ENCODE results near the gene RGS11. TPM values are rescaled to one million over a fixed set of nuclear protein-coding genes. Genes with fewer than 3 reads are reported as not detected.
A peak's percentile ranks its signal among the peaks of the same experiment; 100 is the strongest.

The RGS11 gene
- total RNA-seq, 2 experiments from 2014 or later, result 0.14 TPM; not detected in 1

DNA sequence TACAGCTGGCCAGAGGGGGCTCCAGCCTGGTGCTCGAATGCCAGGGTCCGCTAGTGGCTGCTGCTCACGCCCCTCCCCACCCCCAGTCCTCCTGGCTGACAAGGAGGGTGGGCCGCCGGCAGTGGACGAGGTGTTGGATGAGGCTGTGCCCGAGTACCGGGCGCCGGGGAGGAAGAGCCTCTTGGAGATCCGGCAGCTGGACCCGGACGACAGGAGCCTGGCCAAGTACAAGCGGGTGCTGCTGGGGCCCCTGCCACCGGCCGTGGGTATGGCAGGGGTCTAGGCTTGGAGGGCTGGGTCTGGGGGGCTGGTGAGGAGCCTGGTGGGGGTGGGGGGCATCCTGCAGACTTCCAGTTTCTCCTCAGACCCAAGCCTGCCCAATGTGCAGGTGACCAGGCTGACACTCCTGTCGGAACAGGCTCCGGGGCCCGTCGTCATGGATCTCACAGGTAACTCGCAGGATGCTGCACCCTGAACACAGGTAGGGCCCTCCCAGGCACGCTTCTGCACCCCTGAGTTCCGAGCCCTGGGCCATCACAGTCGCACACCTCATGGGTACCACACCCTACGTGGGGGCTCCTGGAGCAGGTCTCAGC lies 6.0 kb upstream of the RGS11 start:
- DNase-seq, result no peak
- intact Hi-C loops (cut with micrococcal nuclease), result no loop called here
- Mint-ChIP-seq H3K4me1 (ENCODE audit: low read depth) (peaks cover 2% of the 10 kb centered on the region), H3K4me3 (no peak overlapping the region), H3K27me3 (peaks cover 10% of the 10 kb centered on the region), H3K36me3 (peaks cover 3% of the 10 kb centered on the region), H3K9me3 (no peaks in the 10 kb centered on the region), H3K27ac (no peak overlapping the region)
- ChIA-PET POLR2A (no interaction called here), CTCF (no interaction called here)

GRCh38 chr16:280991-281659 lies 5.4 kb upstream of the RGS11 start:
- DNase-seq, result no peak
- Mint-ChIP-seq H3K9me3 (no peaks in the 10 kb centered on the region), H3K27ac (no peak overlapping the region), H3K4me3 (no peak overlapping the region), H3K36me3 (no peaks in the 10 kb centered on the region), H3K4me1 (ENCODE audit: low read depth) (peaks cover 5% of the 10 kb centered on the region), H3K27me3 (peaks cover 14% of the 10 kb centered on the region)
- CTCF ChIA-PET, result no interaction called here
- intact Hi-C loops (cut with micrococcal nuclease), result no loop called here
- POLR2A ChIA-PET, result no interaction called here

GRCh38 chr16:280552-280951 lies 4.8 kb upstream of the RGS11 start, which contains the start of gene ARHGDIG:
Gene ARHGDIG, plus strand, starts transcription at chr16:280591. Its CDS starts 90 bp downstream, at chr16:280681.
- no peak within 1 kb of the TSS for H3K27ac Mint-ChIP-seq
- ChIA-PET CTCF (no interaction called here), POLR2A (no interaction called here)
- intact Hi-C loops (cut with micrococcal nuclease), result no loop called here
- H3K9me3 Mint-ChIP-seq, result no peaks in the 10 kb centered on the region
- H3K27me3 Mint-ChIP-seq, result peaks cover 15% of the 10 kb centered on the region
- H3K4me1 Mint-ChIP-seq (ENCODE audit: low read depth), result peaks cover 5% of the 10 kb centered on the region
- H3K4me3 Mint-ChIP-seq, result no peak within 1 kb of the TSS
- no peak for DNase-seq
- no peaks in the 10 kb centered on the region for H3K36me3 Mint-ChIP-seq

DNA sequence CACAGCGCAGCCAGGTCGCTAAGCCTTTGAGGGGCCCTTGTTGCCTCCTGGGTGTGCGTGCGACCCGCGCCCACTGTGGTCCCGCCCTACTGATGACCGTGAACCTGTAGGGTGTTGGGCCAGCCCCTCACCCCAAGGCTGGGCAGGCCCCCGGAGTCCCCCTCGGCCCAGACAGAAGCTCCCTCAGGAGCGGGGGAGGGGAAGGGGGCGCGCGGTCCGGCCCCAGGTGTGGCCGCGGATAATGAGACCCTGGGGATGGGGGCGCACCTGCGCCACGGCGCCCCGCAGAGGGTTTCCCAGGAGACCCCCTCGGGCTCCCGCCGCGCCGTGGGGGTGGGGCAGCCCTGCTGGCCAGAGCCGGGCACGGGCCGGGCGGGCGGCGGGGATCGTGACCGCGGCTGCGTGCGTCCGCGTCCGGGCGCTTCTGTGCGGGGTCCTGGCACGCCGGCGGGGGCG lies 4.3 kb upstream of the RGS11 start:
- H3K4me3 Mint-ChIP-seq, result no peak overlapping the region
- H3K4me1 Mint-ChIP-seq (ENCODE audit: low read depth), result peaks cover 5% of the 10 kb centered on the region
- ChIA-PET POLR2A (no interaction called here), CTCF (interaction anchor here (0.6 to 1.0 kb wide), 2 partner anchors 30 to 71 kb away, joined by 3 read pairs; no protein-coding TSS in a partner anchor)
- H3K9me3 Mint-ChIP-seq, result no peaks in the 10 kb centered on the region
- H3K36me3 Mint-ChIP-seq, result no peaks in the 10 kb centered on the region
- no peak overlapping the region for H3K27ac Mint-ChIP-seq
- H3K27me3 Mint-ChIP-seq, result peaks cover 18% of the 10 kb centered on the region
- intact Hi-C loops (cut with micrococcal nuclease), result no loop called here
- no peak for DNase-seq

DNA sequence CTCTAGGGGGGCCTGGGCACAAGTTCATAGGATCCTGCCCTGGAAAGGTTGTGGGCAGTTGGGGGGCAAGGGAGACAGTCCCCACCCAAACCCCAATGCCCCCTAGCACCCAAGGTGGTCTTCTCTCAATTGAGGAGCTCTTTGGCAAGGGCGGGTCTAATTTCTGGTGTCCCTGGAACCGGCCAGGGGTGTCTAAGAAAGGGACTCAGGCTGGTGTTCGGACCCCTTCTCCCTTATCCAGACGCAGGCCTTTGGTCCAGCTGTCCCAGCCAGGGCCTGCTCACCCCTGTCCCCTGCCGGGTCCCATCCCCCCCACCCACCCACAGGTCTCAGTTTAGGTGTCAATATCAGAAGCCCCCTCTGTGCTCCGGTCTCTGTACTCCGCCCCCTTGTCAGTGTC lies 3.8 kb upstream of the RGS11 start:
- Mint-ChIP-seq H3K27me3 (peaks cover 18% of the 10 kb centered on the region), H3K4me1 (ENCODE audit: low read depth) (peaks cover 5% of the 10 kb centered on the region), H3K9me3 (no peaks in the 10 kb centered on the region), H3K4me3 (no peak overlapping the region), H3K36me3 (no peaks in the 10 kb centered on the region), H3K27ac (no peak overlapping the region)
- intact Hi-C loops (cut with micrococcal nuclease), result no loop called here
- no peak for DNase-seq
- ChIA-PET CTCF (interaction anchor here (0.6 to 1.0 kb wide), 2 partner anchors 31 to 72 kb away, joined by 3 read pairs; no protein-coding TSS in a partner anchor), POLR2A (no interaction called here)

DNA sequence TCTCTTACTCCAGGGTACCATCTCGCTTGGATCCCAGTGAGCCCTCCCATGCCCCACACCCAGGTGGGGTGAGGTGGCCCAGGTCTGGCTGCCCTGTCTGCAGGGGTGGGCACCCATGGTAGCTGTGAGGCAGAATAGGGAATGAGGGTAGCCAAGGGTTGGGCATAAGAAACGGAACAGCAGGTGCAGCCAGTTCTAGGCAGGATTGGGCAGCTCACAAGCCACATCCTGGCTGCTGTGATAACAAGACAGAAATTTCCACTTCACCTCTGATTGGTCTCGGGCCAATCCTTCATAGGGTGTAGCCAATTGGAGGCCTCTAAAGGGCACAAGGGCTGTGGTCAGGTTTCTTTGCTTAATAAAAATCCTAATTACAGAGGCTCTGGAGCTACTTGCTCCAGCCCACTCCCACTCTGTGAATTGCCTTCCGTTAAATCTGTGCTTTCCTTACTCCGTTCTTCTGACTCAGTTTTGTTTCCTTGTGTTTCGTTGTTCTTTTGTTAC lies 3.2 kb upstream of the RGS11 start:
- no peaks in the 10 kb centered on the region for H3K9me3 Mint-ChIP-seq

DNA sequence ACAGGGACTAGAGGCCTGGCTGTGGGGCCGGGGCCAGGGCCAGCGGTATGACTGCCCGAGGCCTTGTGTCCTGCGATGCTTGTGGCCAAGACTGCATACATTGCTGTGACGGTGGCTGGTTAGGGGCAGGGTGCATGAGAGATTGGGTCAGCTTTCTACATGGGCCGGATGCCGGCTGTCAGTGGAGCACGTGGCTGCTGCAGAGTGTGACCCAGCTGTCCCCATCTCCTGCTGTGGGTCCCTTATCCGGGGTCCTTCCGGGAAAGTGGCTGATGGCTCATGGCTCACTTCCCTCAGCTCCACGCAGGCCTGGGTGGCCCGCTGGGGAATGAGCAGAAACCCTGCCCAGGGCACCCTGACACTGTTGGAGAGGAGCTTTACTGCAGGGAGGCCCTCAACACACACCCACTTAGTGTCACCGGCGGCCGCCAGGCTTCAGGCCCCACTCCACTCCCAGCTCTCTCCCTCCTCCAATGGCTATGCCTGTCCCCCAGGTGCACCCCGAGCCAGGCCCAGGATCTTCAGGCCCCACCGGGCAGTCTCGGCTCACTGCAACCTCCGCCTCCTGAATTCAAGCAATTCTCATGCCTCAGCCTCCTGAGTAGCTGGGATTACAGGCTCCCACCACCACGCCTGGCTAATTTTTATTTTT lies 808 bp upstream of the RGS11 start:
- H3K9me3 Mint-ChIP-seq, result no peaks in the 10 kb centered on the region
- CTCF ChIA-PET, result no interaction called here
- intact Hi-C loops (cut with micrococcal nuclease), result no loop called here
- DNase-seq, result no peak
- peak overlapping the region; percentile 48 for H3K4me3 Mint-ChIP-seq
- POLR2A ChIA-PET, result no interaction called here
- H3K36me3 Mint-ChIP-seq, result no peaks in the 10 kb centered on the region
- H3K4me1 Mint-ChIP-seq (ENCODE audit: low read depth), result peaks cover 5% of the 10 kb centered on the region
- peaks cover 18% of the 10 kb centered on the region for H3K27me3 Mint-ChIP-seq
- H3K27ac Mint-ChIP-seq, result no peak overlapping the region

More for the DNA sequence above, 3.2 kb upstream of the RGS11 start:
- CTCF ChIA-PET, result interaction anchor here (1.0 kb wide), 1 partner anchor 31 kb away, joined by 3 read pairs; no protein-coding TSS in a partner anchor
- intact Hi-C loops (cut with micrococcal nuclease), result no loop called here
- DNase-seq, result peak; percentile 49
- POLR2A ChIA-PET, result interaction anchor here (1.0 kb wide), 1 partner anchor 43 kb away, joined by 4 read pairs; no protein-coding TSS in a partner anchor
- Mint-ChIP-seq H3K27me3 (peaks cover 18% of the 10 kb centered on the region), H3K4me1 (ENCODE audit: low read depth) (peaks cover 5% of the 10 kb centered on the region), H3K4me3 (no peak overlapping the region), H3K27ac (no peak overlapping the region), H3K36me3 (no peaks in the 10 kb centered on the region)

DNA sequence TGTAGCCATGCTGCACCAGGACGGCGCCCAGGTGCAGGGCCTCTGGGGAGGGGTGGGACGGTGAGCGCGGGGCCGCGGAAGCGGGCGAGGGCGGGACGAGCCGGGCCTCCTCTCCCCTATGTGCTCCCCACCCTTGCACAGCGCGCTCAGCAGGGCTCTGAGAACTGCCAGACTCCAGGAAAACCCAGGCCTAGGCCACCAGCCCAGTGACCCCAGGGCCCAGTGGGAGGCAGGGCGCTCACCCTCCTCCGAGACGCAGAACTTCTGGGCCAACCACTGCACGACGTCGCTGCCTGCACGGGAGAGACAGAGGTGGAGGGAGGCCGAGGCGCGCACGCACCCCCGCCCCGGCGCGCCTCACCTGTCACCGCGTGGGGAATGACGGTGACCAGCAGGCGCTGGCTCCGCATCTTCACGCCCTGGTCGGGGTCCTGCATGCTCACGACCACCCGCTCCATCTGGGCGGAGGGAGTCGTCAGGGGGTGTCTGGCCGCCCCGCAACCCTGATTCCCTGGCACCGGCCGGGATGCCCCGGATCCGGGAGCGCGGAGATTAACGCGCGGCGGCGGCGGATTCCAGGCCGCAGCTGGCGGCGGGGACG lies 603 bp downstream of the RGS11 start:
- ChIA-PET POLR2A (no interaction called here), CTCF (no interaction called here)
- intact Hi-C loops (cut with micrococcal nuclease), result no loop called here
- Mint-ChIP-seq H3K9me3 (no peaks in the 10 kb centered on the region), H3K27ac (no peak overlapping the region), H3K4me1 (ENCODE audit: low read depth) (peaks cover 5% of the 10 kb centered on the region), H3K36me3 (no peaks in the 10 kb centered on the region), H3K27me3 (peaks cover 16% of the 10 kb centered on the region), H3K4me3 (no peak overlapping the region)
- peak; percentile 21 for DNase-seq

DNA sequence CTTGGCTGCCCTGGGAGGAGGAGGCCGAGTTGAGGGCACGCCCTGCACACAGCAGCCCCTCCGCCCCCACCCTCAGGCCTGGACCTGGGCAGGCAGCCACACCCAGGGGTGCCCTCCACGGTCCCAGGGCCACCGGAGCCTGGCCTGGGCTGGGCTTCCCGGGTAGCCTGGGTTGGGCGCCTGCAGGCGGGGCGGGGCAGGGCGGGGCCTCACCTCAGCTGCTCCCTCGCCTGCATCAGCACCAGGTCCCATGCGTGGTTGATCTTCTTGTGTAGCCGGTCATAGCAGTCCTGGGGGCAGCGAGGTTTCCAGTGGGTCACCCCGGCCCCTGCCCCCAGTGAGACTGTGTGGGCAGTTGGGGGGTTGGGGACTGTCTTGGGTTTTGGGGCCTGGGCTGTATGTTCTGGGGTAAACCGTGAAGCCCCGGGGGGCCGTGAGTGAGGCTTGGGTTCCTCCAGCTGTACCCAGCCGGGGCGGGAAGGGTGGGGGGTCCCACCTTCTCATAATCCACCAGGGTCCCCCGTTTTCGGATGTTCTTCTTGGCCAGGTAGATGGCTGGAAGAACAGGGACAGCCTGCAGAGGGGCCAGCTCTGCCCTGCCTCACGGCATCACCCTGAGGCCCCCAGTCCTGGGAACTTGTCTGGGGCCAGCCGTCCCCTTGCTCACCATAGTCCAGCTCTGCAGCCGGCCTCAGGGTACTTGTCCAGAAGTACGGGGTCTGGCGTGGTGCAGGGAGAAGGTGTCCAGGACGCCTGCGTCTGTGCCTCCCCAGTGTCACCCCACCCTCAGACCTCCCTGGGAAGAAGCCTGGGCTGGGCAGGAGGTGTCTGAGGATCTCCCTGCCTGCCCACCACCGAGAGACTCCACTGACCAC lies 2.0 kb downstream of the RGS11 start:
- Mint-ChIP-seq H3K4me3 (no peak overlapping the region), H3K4me1 (ENCODE audit: low read depth) (peaks cover 3% of the 10 kb centered on the region), H3K27me3 (peaks cover 12% of the 10 kb centered on the region), H3K36me3 (no peaks in the 10 kb centered on the region), H3K27ac (no peak overlapping the region), H3K9me3 (no peaks in the 10 kb centered on the region)
- ChIA-PET POLR2A (no interaction called here), CTCF (no interaction called here)
- intact Hi-C loops (cut with micrococcal nuclease), result no loop called here
- no peak for DNase-seq

GRCh38 chr16:272633-273546 lies 2.9 kb downstream of the RGS11 start:
- Mint-ChIP-seq H3K4me1 (ENCODE audit: low read depth) (peaks cover 3% of the 10 kb centered on the region), H3K36me3 (no peaks in the 10 kb centered on the region), H3K4me3 (no peak overlapping the region), H3K27ac (no peak overlapping the region), H3K9me3 (no peaks in the 10 kb centered on the region), H3K27me3 (peaks cover 12% of the 10 kb centered on the region)
- ChIA-PET CTCF (no interaction called here), POLR2A (no interaction called here)
- DNase-seq, result no peak
- intact Hi-C loops (cut with micrococcal nuclease), result no loop called here
